ENCODE results near the gene ZNF488.

The ZNF488 gene

DNA sequence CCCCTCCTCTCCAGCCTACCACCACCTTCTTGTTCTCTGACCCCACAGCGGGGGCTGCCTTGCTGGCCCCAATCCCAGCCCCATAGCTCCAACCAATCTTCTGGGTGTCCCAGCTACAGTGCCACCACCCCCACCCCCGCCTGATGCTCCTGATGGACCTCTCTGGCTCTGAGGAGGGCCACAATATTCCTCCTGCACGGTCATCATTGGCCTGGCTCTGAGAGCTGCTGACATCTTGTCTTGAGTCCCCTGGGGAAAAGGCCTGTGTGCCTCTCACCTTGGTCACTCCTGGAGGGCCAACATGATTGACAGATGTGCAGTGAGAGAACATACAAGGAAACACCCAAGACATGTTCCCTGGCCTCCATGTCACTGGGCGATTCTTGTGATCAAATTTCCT lies 54.2 kb downstream of the ZNF488 start:
- no peak for DNase-seq (ENCODE audit: low read depth in 2 of 2)

- DNase-seq (ENCODE audit: low read depth in 2 of 2) = no peak
Measured at GRCh38 chr10:47326927-47327330, 57.2 kb downstream of the ZNF488 start.

DNA sequence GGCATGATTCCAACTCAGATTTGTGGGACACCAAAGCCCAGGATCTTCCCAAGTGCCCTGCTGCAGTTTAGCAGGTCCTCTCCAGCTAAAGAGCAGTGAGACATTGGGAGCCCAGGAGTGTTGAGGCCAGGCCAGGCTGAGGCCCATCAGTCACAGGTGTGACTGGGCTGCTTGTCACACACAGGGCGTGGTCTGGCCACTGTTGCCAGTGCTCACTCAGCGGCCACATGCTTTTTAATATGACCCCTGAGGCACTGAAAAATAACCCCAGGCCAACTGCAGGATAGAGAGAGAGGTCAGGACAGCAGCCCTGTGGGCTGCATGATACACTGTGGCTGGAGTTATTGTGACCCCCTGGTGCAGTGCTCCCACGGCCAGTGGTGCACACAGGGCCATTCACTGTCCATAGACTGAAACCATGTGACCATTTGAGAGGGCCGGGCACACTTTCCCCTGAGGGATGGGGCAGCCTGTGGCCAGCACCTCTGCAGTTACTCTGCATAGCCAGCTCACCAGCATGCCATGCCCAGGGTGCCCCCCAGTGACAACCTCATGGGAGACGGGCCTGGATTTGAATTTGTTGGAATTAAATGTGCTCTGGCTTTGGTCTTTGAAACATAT lies 57.7 kb downstream of the ZNF488 start:
- no peak for DNase-seq (ENCODE audit: low read depth in 2 of 2)

- no peak for DNase-seq (ENCODE audit: low read depth in 2 of 2)
Measured at GRCh38 chr10:47325303-47326291, 58.5 kb downstream of the ZNF488 start.

DNA sequence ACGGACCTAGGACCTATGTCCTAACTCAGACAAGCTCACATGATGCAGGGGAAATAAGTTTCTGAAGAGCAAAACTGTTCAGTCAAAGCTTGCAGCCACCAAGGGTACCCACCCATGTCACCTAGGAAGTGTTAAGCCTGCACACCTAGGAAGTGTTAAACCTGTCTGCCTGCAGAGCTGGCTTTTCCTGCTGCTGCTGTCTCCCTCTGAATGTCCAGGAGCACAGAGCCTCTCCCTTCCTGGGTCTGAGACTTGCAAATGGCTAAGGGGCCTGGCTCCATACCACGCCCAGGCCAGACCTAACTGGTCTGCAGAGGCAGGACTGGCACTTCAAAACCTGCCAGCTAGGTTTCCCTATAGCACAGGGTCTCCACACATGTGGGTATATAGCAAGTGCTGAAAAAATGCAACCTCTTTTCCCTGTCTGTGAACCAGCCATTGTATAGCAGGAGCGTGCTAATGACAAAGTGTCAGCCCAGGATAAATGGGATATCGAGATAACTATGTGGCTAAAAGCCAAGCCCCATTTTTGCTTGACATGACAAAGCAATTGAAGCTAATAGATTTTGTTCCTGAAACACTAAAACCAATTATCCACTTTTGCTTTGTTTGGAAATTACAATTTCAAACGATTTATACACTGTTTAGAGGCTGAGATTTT lies 60.3 kb downstream of the ZNF488 start:
- DNase-seq (ENCODE audit: low read depth in 2 of 2) = no peak

DNA sequence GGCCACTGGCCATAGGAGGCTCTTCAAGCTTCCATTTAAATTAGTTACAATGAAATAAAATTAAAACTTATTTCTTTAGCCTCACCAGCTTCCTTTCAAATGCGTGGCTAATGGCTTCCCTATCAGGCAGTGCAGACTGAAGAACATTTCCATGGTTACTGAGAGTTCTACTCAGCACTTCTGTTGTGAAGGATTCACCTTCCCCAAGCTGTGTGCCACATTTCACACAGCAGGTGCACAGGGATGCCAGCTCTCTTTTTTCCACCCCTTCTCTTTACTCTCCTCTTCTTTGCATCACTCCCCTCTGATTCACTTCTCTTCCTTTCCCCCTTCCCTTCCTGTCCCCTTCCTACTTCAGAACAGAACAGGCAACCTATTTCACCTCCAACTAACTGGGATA lies 61.0 kb downstream of the ZNF488 start:
- DNase-seq (ENCODE audit: low read depth in 2 of 2) = no peak

- DNase-seq (ENCODE audit: low read depth in 2 of 2) = no peak
Measured at GRCh38 chr10:47322300-47323061, 61.6 kb downstream of the ZNF488 start, which contains the start of gene GDF2. TSS of gene GDF2 (plus strand) at chr10:47322454. CDS start at chr10:47322669, 215 bp downstream.

DNA sequence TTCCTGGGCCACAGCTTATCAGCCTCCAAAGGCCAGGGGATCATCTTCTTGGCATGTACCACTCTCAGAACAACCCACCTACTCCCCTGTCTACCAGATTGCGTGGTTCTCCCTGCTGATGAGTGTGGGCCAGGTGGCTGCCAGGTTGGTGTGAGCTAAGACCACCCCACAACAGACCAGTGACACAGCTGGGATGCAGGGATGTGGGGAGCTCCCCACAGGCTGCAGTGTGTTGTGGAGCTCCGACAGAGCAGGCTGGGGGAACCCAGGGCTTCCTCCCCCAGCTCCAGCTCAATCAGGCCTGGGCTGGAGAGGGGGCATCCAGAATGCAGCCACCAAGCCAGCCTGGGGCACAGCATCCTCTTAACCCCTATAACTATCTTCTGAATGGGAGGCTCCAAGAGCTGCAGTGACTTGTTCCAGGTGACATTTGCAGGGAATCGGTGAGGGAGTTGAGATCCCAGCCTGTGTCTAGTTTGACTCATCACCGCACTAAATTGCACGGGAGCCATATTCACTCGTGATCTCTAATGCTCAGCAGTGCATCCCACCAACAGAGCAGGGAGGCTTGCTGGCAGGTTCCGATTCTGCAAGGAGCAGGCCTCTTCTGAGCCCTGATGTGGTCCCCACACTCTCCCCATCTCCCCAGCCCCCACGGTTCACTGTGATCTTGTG lies 62.4 kb downstream of the ZNF488 start:
- no peak for DNase-seq (ENCODE audit: low read depth in 2 of 2)

- no peak for DNase-seq (ENCODE audit: low read depth in 2 of 2)
Measured at GRCh38 chr10:47320812-47321211, 63.3 kb downstream of the ZNF488 start.

GRCh38 chr10:47319784-47320183 lies 64.3 kb downstream of the ZNF488 start:
- no peak for DNase-seq (ENCODE audit: low read depth in 2 of 2)

DNA sequence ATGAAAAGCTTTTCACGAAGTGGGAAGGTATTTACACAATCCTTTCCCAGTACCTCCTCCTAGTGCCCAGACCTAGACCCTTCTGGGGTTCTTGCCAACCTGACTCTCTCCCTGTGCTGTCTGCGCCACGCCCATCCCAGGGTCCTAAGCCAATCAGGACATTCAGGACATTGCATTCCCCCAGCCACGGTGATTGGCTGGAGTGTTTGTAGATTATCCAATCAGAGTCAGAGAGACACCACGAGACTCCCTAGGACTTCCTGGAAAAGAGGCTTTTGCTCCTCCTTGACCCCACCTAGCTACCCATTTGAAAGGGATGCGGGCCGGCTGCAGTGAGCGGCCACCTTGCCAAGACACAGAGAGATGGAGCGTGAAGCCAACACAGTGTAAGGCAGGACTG lies 65.4 kb downstream of the ZNF488 start:
- DNase-seq (ENCODE audit: low read depth in 2 of 2) = no peak

DNA sequence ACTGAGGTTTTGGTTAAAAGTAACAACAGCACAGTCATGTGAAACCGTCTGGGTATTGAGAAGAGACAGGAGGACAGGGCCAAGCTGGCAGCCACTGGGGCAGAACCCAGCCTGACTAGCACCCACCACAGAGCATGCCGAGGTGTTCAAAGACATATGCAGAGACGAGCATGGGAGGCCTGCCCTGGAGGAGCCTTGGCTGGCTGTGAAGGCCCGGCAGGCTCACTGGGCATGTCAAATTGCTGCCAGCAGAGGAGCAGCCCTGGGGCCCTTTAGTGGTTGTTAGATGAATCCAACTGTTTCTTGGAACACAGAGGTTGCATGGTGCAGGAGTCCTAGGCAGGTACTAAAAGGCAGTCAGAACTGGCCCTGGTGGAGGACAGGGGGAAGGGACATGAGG lies 66.8 kb downstream of the ZNF488 start:
- DNase-seq (ENCODE audit: low read depth in 2 of 2) = no peak

GRCh38 chr10:47316131-47316530 lies 68.0 kb downstream of the ZNF488 start:
- no peak for DNase-seq (ENCODE audit: low read depth in 2 of 2)

All from stimulated activated CD4-positive, alpha-beta T cell treated with anti-CD3 and anti-CD28 coated beads, Interleukin-15, amount 100 ng/mL, for 48 hours (primary cell).